Thyroid gland (tissue), 4 donors: Measurements from ENCODE around the gene KMT2D.
A peak's percentile ranks its signal among the peaks of the same experiment; 100 is the strongest.

ENCODE experiments used
- POLR2A ChIP-seq, 2 donors: fragments of 450-650 bp; IDR thresholded peaks; one replicate each; pipeline ENCODE4 v1.6.1; 2017; ENCODE audit warnings: antibody characterized with exemption in 2 of 2, mild to moderate bottlenecking in 2 of 2, moderate library complexity in 1 of 2
- TF ChIP-seq, protein P1 (sequence below), 6 experiments: fragments of 200-600 bp in 3 of 6; fragments of 450-650 bp in 3 of 6; sonication (generic) in 3 of 6; IDR thresholded peaks; one replicate each; pipeline ENCODE4 v1.5.1; 2016 to 2019; ENCODE audit warnings: antibody characterized with exemption in 6 of 6, mild to moderate bottlenecking in 2 of 6, inconsistent platforms in 1 of 6, moderate library complexity in 1 of 6

DNA sequence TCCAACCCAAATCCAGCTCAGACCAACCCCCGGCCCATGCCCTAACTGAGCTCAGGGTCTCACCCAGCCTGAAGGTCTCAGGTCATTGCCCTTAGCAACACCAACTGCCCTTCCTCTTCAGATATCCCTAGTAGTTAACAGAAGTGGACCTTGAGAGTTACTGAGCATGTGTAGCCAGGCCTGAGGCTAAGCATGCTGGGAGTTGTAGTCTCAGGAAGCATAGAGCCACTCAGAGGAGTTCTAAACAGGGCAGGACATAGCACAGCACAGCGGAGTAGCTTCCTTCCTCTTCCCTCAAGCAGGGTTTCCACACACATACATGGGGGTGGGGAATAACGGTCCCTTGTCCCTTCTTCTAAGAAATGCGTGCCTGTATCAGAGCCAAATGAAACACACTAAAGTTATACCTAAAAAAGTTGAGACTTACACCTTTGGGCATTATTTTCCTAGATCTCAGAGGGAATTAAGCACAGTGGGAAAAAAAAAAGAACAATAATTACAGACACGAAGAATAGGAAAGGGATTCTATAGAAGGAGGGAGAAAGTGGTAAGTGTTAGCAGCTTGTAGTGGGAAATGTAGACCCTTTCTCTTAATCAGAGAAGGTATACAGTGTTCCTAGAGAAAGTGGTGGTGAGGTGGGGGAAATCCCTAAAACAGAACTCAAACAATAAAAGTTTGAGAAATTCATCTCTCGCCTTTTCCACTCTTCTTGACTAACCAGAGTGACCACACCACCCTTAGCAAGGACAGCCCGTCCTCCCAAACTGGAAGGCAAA is 4.4 kb downstream of the KMT2D start:
- TF ChIP-seq, protein P1, sequence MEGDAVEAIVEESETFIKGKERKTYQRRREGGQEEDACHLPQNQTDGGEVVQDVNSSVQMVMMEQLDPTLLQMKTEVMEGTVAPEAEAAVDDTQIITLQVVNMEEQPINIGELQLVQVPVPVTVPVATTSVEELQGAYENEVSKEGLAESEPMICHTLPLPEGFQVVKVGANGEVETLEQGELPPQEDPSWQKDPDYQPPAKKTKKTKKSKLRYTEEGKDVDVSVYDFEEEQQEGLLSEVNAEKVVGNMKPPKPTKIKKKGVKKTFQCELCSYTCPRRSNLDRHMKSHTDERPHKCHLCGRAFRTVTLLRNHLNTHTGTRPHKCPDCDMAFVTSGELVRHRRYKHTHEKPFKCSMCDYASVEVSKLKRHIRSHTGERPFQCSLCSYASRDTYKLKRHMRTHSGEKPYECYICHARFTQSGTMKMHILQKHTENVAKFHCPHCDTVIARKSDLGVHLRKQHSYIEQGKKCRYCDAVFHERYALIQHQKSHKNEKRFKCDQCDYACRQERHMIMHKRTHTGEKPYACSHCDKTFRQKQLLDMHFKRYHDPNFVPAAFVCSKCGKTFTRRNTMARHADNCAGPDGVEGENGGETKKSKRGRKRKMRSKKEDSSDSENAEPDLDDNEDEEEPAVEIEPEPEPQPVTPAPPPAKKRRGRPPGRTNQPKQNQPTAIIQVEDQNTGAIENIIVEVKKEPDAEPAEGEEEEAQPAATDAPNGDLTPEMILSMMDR (IDR thresholded peaks at IDR 0.05) = no peak
- TF ChIP-seq POLR2A (IDR thresholded peaks at IDR 0.05) = peak in 1 of 2 donors; percentile 9
